GM12878 (cell line): ENCODE data around the gene RADIL. TPM values are rescaled to one million over a fixed set of nuclear protein-coding genes. Genes with fewer than 3 reads are reported as not detected.

Experiments used
- ATAC-seq: fragments of 200-7000 bp; cut with Tn5 transposase; 3 replicates; pipeline ENCODE4 v1.9.1; 2020; ENCODE audit warnings: mild to moderate bottlenecking, moderate library complexity
- BruUV-seq: library from RNA; stranded (reverse); fragments of 400-500 nt; replicated peaks from 2 replicates; lab custom pipeline; 2021; lab: Mats Ljungman, UMichigan
- CTCF ChIA-PET: fragments of 300-600 bp; sonication (Branson Sonifier 250); formaldehyde crosslinking; extraction: SDS; loops from one replicate; lab custom pipeline; 2021; ENCODE audit warnings: inconsistent platforms; lab: Yijun Ruan, JAX
- POLR2A ChIA-PET: fragments of 350-600 bp; formaldehyde crosslinking; extraction: SDS; loops from one replicate; lab custom pipeline; 2021; ENCODE audit warnings: inconsistent platforms; lab: Charles Lee
- RAD21 ChIA-PET: fragments of 300-600 bp; sonication (Branson Sonifier 250); formaldehyde crosslinking; loops from one replicate; lab custom pipeline; 2023; ENCODE audit warnings: antibody characterized with exemption; ENCODE audit not compliant: unreplicated experiment; lab: Charles Lee
- SMC1A ChIA-PET: fragments of 300-600 bp; sonication (Branson Sonifier 250); formaldehyde crosslinking; loops from one replicate; lab custom pipeline; 2023; ENCODE audit not compliant: unreplicated experiment, uncharacterized antibody; lab: Charles Lee
- DNase-seq: peaks from one replicate; pipeline ENCODE4 v3.0.0-alpha.2; 2011; ENCODE audit warnings: low read depth, low spot score
- FAIRE-seq: peaks from 3 replicates; lab custom pipeline; 2011; peaks lifted over from hg19 to GRCh38; lab: Jason Lieb, UNC
- H2AFZ ChIP-seq: 2 replicates; pipeline ENCODE4 v1.6.0; 2011; ENCODE audit warnings: low read depth, low read length, control low read depth; ENCODE audit not compliant: control insufficient read depth
- H3K27ac ChIP-seq: 2 replicates; pipeline ENCODE4 v1.5.1; 2011; ENCODE audit warnings: control low read depth; ENCODE audit not compliant: control insufficient read depth, insufficient read depth
- H3K27me3 ChIP-seq, 2 experiments: replicated peaks in 1 of 2; 2 replicates each; pipeline versions ENCODE4 v1.6.0 to v1.6.1; 2011; ENCODE audit warnings: low read length in 1 of 2; ENCODE audit not compliant: control insufficient read depth in 2 of 2, insufficient read depth in 2 of 2
- H3K36me3 ChIP-seq, 2 experiments: 2 replicates each; pipeline ENCODE4 v1.5.1; 2011; ENCODE audit warnings: low read length in 1 of 2; ENCODE audit not compliant: control insufficient read depth in 2 of 2, insufficient read depth in 2 of 2
- H3K4me1 ChIP-seq: 2 replicates; pipeline ENCODE4 v1.6.1; 2011; ENCODE audit warnings: mild to moderate bottlenecking, low read length, moderate library complexity, mixed read lengths; ENCODE audit not compliant: control insufficient read depth, insufficient read depth
- H3K4me2 ChIP-seq: 2 replicates; pipeline ENCODE4 v1.6.0; 2011; ENCODE audit warnings: control low read depth; ENCODE audit not compliant: control insufficient read depth, insufficient read depth
- H3K4me3 ChIP-seq: fragments of 200-600 bp; sonication (generic); 2 replicates; pipeline ENCODE4 v1.5.1; 2016
- H3K79me2 ChIP-seq: 2 replicates; pipeline ENCODE4 v1.6.0; 2011; ENCODE audit warnings: low read length; ENCODE audit not compliant: control insufficient read depth, insufficient read depth
- H3K9ac ChIP-seq: 2 replicates; pipeline ENCODE4 v1.8.0; 2011; ENCODE audit warnings: low read length, control low read depth, mixed read lengths; ENCODE audit not compliant: control insufficient read depth, insufficient read depth
- H3K9me3 ChIP-seq: replicated peaks from 3 replicates; pipeline ENCODE4 v1.5.1; 2011; ENCODE audit warnings: mild to moderate bottlenecking, low read length; ENCODE audit not compliant: control insufficient read depth, insufficient read depth
- H4K20me1 ChIP-seq: 2 replicates; pipeline ENCODE4 v1.6.0; 2011; ENCODE audit not compliant: control insufficient read depth, insufficient read depth
- CEBPB ChIP-seq, 2 experiments: fragments of 150-350 bp in 1 of 2; IDR thresholded peaks; 2 replicates each; pipeline ENCODE4 v1.6.1; 2012 to 2014; ENCODE audit warnings: low read depth in 2 of 2, low read length in 2 of 2, borderline replicate concordance in 1 of 2, inconsistent platforms in 1 of 2
- FOS ChIP-seq: IDR thresholded peaks from 3 replicates; pipeline ENCODE4 v1.6.1; 2011; ENCODE audit warnings: borderline replicate concordance; ENCODE audit not compliant: insufficient read length; ENCODE audit errors: extremely low read depth
- NFXL1 ChIP-seq: fragments of 450-650 bp; IDR thresholded peaks from 2 replicates; pipeline ENCODE4 v1.6.1; 2017; ENCODE audit warnings: antibody characterized with exemption, mild to moderate bottlenecking, borderline replicate concordance
- POU2F2 ChIP-seq: IDR thresholded peaks from 3 replicates; pipeline ENCODE4 v1.6.1; 2011; ENCODE audit warnings: low read depth, mild to moderate bottlenecking, low read length, borderline replicate concordance
- SIN3A ChIP-seq: IDR thresholded peaks from 2 replicates; pipeline ENCODE4 v1.6.1; 2012; ENCODE audit warnings: low read depth, low read length, improper control_type of control experiment
- STAT1 ChIP-seq: fragments of 450-650 bp; conservative IDR thresholded peaks from 2 replicates; pipeline ENCODE4 v1.6.1; 2014; ENCODE audit warnings: antibody characterized with exemption, mild to moderate bottlenecking
- SUPT20H ChIP-seq: IDR thresholded peaks from 2 replicates; pipeline ENCODE4 v1.6.1; 2011; ENCODE audit warnings: low read depth, mild to moderate bottlenecking, low read length, moderate library complexity, borderline replicate concordance; ENCODE audit not compliant: control insufficient read depth
- ZZZ3 ChIP-seq: IDR thresholded peaks from 2 replicates; pipeline ENCODE4 v1.6.1; 2011; ENCODE audit warnings: low read depth; ENCODE audit not compliant: control insufficient read depth, insufficient read length
- WGBS: methylation state at CpG from one replicate; pipeline ENCODE4 v1.1.6; 2016; ENCODE audit warnings: low lambda C conversion rate; ENCODE audit not compliant: insufficient replicate concordance, insufficient coverage; ENCODE audit errors: missing lambda C conversion rate; 5-methylcytosine and 5-hydroxymethylcytosine counted together
- in situ Hi-C: fragments of 300-500 bp; cut with MboI; formaldehyde crosslinking; loops from 9 replicates; pipeline ENCODE4 v1.14.3; 2018; ENCODE audit warnings: mixed read lengths
- intact Hi-C: fragments of 100-400 bp; cut with micrococcal nuclease; formaldehyde crosslinking; loops from one replicate; pipeline ENCODE4 v1.14.2; 2022; ENCODE audit not compliant: unreplicated experiment
- polyA plus RNA-seq, 11 experiments: library from polyadenylated mRNA; depleted of rRNA in 4 of 11; unstranded in 6 of 11; stranded (reverse) in 5 of 11; fragments of >200 nt; fragmentation: Nextera tagmentation in 4 of 11; fragmentation: Illumina TruSeq in 1 of 11; extraction: Ambion mirVana in 4 of 11; extraction: Trizol in 1 of 11; gene quantifications; 1 replicate in 1 of 11; 2 replicates in 10 of 11; pipeline versions ENCODE4 v1.2.1 to v1.2.3, GENCODE V29; 2011 to 2016; ENCODE audit warnings: inconsistent platforms in 2 of 11, missing spikeins in 2 of 11, low read depth in 1 of 11
- total RNA-seq, 4 experiments: library from RNA; depleted of rRNA in 3 of 4; stranded (reverse); fragments of >200 nt in 3 of 4; fragmentation: Illumina TruSeq in 1 of 4; extraction: Trizol in 1 of 4; gene quantifications; 2 replicates each; pipeline versions ENCODE4 v1.2.1 to v1.2.3, GENCODE V29; 2013 to 2021
- TF ChIP-seq, protein P1 (sequence below): IDR thresholded peaks from 2 replicates; pipeline ENCODE4 v1.6.1; 2012; ENCODE audit warnings: improper control_type of control experiment, low read depth, low read length; ENCODE audit not compliant: insufficient replicate concordance
- TF ChIP-seq, protein P2 (sequence below): IDR thresholded peaks from 2 replicates; pipeline ENCODE4 v1.6.1; 2012; ENCODE audit warnings: low read depth, low read length, improper control_type of control experiment

The RADIL gene
- total and polyA plus RNA-seq, 10 of the 15 experiments (the other 5 are each of a cell fraction or from before 2014, with no cell fraction given), result 0.05 to 0.06 TPM; not detected in 8

DNA sequence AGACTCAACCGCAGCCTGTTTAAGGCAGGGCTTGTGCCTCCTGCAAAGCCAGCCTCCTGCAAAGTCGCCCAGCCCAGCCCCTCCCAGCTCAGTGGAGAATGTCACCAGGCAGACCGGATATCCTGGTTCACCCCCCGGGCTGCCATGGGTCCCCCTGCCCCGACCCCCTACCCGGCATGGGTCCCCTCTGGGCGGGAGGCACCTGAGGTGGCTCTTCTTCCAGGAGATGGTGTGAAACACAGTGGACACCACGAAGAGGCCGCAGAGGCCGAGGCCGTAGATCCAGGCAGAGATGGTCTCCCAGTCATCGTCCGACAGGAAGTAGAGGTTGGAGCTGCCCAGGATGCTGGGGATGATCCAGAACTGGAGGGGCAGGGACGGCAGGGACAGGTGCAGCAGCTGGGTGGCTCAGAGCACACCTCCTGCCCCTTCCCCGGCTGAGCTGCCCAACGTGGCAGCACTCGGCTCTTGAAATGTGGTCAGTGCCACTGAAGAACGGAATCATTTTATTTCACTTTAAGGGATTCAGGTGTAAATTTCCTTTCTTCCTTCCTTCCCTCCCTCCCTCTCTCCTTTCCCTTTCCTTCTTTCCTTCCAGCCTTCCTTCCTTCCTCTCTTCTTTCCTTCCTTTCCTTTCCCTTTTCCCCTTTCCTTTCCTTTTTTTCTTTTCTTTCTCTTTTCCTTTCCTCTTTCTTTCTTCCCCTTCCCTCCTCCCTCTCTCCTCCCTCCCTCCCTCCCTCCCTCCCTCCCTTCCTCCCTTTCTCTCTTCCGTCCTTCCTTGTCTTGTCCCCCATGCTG, 36.7 kb upstream of the RADIL start:
- in situ Hi-C loops (no loop called here), intact Hi-C loops (no loop called here)
- Histone ChIP-seq H2AFZ (no peak overlapping the region), H3K9ac (no peak overlapping the region), H3K4me1 (no peaks in the 10 kb centered on the region), H3K4me3 (no peak overlapping the region), H3K27ac (no peak overlapping the region), H3K4me2 (no peak overlapping the region), H3K36me3 (no peaks in the 10 kb centered on the region), H3K9me3 (no peaks in the 10 kb centered on the region), H4K20me1 (no peaks in the 10 kb centered on the region), H3K27me3 (no peaks in the 10 kb centered on the region), H3K79me2 (no peaks in the 10 kb centered on the region)
- SMC1A ChIA-PET, result no interaction called here
- CTCF ChIA-PET, result no interaction called here
- DNase-seq, result no peak
- FAIRE-seq, result no peak
- no peak for ATAC-seq
- no TSS peak for BruUV-seq
- WGBS, result 42% methylated on average over 16 of the region's 19 CpGs
- POLR2A ChIA-PET, result no interaction called here
- TF ChIP-seq SIN3A (no peak), NFXL1 (no peak), ZZZ3 (no peak), SUPT20H (no peak)
- RAD21 ChIA-PET, result no interaction called here

DNA sequence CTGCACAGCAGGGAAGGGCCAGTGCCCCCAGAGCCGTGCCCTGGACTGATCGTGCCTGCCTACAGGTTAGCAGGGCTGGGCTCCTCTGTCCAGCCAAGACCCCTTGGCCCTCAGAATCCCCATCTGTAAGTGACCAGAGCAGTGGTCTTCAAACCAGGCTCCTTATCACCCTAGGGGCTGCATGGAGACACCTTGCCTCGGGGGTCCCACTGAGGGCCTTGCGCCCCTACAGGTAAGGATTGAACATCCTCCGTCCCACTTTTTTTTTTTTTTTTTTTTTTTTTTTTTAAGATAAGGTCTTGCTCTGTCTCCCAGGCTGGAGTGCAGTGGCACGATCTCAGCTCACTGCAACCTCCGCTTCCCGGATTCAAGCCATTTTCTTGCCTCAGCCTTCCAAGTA, 32.6 kb upstream of the RADIL start:
- Histone ChIP-seq H4K20me1 (no peaks in the 10 kb centered on the region), H3K4me1 (no peaks in the 10 kb centered on the region), H3K79me2 (no peaks in the 10 kb centered on the region), H3K9ac (no peak overlapping the region), H2AFZ (no peak overlapping the region), H3K36me3 (no peaks in the 10 kb centered on the region), H3K27me3 (no peaks in the 10 kb centered on the region), H3K27ac (no peak overlapping the region), H3K4me2 (no peak overlapping the region), H3K9me3 (no peaks in the 10 kb centered on the region), H3K4me3 (no peak overlapping the region)
- BruUV-seq, result no TSS peak
- CTCF ChIA-PET, result no interaction called here
- SMC1A ChIA-PET, result no interaction called here
- intact Hi-C loops, result no loop called here
- RAD21 ChIA-PET, result no interaction called here
- 25% methylated on average over 5 of the region's 8 CpGs for WGBS
- ATAC-seq, result no peak
- FAIRE-seq, result no peak
- POLR2A ChIA-PET, result no interaction called here
- in situ Hi-C loops, result no loop called here
- no peak for DNase-seq
- TF ChIP-seq, protein P1, sequence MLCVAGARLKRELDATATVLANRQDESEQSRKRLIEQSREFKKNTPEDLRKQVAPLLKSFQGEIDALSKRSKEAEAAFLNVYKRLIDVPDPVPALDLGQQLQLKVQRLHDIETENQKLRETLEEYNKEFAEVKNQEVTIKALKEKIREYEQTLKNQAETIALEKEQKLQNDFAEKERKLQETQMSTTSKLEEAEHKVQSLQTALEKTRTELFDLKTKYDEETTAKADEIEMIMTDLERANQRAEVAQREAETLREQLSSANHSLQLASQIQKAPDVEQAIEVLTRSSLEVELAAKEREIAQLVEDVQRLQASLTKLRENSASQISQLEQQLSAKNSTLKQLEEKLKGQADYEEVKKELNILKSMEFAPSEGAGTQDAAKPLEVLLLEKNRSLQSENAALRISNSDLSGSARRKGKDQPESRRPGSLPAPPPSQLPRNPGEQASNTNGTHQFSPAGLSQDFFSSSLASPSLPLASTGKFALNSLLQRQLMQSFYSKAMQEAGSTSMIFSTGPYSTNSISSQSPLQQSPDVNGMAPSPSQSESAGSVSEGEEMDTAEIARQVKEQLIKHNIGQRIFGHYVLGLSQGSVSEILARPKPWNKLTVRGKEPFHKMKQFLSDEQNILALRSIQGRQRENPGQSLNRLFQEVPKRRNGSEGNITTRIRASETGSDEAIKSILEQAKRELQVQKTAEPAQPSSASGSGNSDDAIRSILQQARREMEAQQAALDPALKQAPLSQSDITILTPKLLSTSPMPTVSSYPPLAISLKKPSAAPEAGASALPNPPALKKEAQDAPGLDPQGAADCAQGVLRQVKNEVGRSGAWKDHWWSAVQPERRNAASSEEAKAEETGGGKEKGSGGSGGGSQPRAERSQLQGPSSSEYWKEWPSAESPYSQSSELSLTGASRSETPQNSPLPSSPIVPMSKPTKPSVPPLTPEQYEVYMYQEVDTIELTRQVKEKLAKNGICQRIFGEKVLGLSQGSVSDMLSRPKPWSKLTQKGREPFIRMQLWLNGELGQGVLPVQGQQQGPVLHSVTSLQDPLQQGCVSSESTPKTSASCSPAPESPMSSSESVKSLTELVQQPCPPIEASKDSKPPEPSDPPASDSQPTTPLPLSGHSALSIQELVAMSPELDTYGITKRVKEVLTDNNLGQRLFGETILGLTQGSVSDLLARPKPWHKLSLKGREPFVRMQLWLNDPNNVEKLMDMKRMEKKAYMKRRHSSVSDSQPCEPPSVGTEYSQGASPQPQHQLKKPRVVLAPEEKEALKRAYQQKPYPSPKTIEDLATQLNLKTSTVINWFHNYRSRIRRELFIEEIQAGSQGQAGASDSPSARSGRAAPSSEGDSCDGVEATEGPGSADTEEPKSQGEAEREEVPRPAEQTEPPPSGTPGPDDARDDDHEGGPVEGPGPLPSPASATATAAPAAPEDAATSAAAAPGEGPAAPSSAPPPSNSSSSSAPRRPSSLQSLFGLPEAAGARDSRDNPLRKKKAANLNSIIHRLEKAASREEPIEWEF, result no peak
- no peak for TF ChIP-seq STAT1
- TF ChIP-seq FOS, result no peak
- no peak for TF ChIP-seq CEBPB (IDR thresholded peaks at IDR 0.05; ENCODE audit: borderline replicate concordance in 1 of 2, low read depth in 2 of 2, low read length in 2 of 2)
- no peak for TF ChIP-seq POU2F2
- TF ChIP-seq, protein P2, sequence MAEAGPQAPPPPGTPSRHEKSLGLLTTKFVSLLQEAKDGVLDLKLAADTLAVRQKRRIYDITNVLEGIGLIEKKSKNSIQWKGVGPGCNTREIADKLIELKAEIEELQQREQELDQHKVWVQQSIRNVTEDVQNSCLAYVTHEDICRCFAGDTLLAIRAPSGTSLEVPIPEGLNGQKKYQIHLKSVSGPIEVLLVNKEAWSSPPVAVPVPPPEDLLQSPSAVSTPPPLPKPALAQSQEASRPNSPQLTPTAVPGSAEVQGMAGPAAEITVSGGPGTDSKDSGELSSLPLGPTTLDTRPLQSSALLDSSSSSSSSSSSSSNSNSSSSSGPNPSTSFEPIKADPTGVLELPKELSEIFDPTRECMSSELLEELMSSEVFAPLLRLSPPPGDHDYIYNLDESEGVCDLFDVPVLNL, result no peak
